Ascending aorta (tissue), 2 donors: Measurements from ENCODE around the gene CYP4A22. TPM values are rescaled to one million over a fixed set of nuclear protein-coding genes. Genes with fewer than 3 reads are reported as not detected.

Experiments used
- DNase-seq, 2 donors: peaks; one replicate each; pipeline ENCODE4 v3.0.0-alpha.2; 2019; ENCODE audit warnings: low spot score in 2 of 2
- H3K27ac ChIP-seq, 2 donors: fragments of 200-600 bp; sonication (generic); one replicate each; pipeline ENCODE4 v1.5.1; 2016 to 2017; ENCODE audit warnings: mild to moderate bottlenecking in 1 of 2
- H3K27me3 ChIP-seq: fragments of 200-600 bp; sonication (generic); one replicate; pipeline ENCODE4 v1.5.1; 2017
- H3K36me3 ChIP-seq, 2 donors: fragments of 200-600 bp; sonication (generic); one replicate each; pipeline ENCODE4 v1.5.1; 2016
- H3K4me1 ChIP-seq, 2 donors: fragments of 200-600 bp; sonication (generic); one replicate each; pipeline ENCODE4 v1.5.1; 2016 to 2017; ENCODE audit warnings: mild to moderate bottlenecking in 1 of 2
- H3K4me3 ChIP-seq, 2 donors: fragments of 200-600 bp; sonication (generic); one replicate each; pipeline ENCODE4 v1.5.1; 2016 to 2017; ENCODE audit warnings: mild to moderate bottlenecking in 1 of 2
- H3K9me3 ChIP-seq, 2 donors: fragments of 200-600 bp; sonication (generic); one replicate each; pipeline ENCODE4 v1.5.1; 2016
- intact Hi-C: fragments of 100-400 bp; cut with DNase I; formaldehyde crosslinking; loops from one replicate; pipeline ENCODE4 v1.15.1; 2023
- total RNA-seq: library from RNA; depleted of rRNA; stranded (reverse); fragments of >200 nt; gene quantifications from one replicate; pipeline ENCODE4 v1.1.0, GENCODE V29; 2016
- TF ChIP-seq, protein P1 (sequence below), 3 experiments: fragments of 200-600 bp in 2 of 3; fragments of 450-650 bp in 1 of 3; sonication (generic) in 2 of 3; IDR thresholded peaks; one replicate each; pipeline ENCODE4 v1.5.1; 2016 to 2019; ENCODE audit warnings: antibody characterized with exemption in 3 of 3, mild to moderate bottlenecking in 1 of 3, moderate library complexity in 1 of 3

CYP4A22 gene
- total RNA-seq, 1 donor from 2014 or later, result not detected

- TF ChIP-seq, protein P1, sequence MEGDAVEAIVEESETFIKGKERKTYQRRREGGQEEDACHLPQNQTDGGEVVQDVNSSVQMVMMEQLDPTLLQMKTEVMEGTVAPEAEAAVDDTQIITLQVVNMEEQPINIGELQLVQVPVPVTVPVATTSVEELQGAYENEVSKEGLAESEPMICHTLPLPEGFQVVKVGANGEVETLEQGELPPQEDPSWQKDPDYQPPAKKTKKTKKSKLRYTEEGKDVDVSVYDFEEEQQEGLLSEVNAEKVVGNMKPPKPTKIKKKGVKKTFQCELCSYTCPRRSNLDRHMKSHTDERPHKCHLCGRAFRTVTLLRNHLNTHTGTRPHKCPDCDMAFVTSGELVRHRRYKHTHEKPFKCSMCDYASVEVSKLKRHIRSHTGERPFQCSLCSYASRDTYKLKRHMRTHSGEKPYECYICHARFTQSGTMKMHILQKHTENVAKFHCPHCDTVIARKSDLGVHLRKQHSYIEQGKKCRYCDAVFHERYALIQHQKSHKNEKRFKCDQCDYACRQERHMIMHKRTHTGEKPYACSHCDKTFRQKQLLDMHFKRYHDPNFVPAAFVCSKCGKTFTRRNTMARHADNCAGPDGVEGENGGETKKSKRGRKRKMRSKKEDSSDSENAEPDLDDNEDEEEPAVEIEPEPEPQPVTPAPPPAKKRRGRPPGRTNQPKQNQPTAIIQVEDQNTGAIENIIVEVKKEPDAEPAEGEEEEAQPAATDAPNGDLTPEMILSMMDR (IDR thresholded peaks at IDR 0.05), result no peak
Measured at GRCh38 chr1:47188791-47189785, 51.8 kb downstream of the CYP4A22 start.

DNA sequence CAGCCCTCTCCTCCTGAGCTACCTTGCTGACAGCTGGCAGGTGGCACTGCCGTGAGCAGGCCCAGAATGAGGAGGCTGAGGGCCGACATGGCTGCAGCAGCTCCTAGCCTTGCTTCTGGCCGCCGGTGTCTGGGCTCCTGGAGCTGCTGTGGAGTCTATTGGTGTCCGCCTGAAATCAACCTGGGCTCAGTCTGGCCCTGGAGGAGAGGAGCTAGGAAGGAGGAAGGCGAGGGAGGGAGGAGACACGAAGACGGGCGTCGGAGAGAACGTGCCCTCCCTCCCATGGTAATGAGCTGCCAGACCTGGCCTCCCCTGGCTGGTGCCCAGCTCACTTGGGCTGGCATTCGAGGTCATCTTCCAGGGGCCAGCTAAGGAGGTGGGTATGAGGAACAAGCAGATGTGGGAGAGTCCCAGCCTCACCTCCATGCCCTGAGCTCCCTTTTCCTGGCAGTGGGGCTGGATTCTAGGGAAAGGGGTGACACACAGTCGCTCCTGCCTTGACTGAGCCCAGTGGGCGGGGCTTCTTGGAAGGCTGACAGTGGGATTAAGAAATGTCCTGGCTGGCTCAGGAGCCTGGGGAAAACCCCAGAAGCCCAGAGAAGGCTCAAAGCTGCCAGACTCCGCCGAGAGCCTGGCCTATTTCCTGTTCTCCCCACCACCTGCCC is 52.7 kb downstream of the CYP4A22 start, which contains the start of gene PDZK1IP1:
PDZK1IP1 (minus strand) TSS at position 193 of the 665 bp plus-strand sequence; CDS start at position 89, 104 bp downstream.
- intact Hi-C loops, result loop anchor here (1.0 to 5.0 kb wide), 8 partner anchors 11 to 537 kb away; partner anchors contain the start of genes CMPK1, CYP4X1, FOXD2 and STIL
- DNase-seq, result peak; percentile 85 to 96
- H3K4me3 ChIP-seq, result peak within 1 kb of the TSS; percentile 8

More at GRCh38 chr1:47188791-47189785, 51.8 kb downstream of the CYP4A22 start:
- H3K36me3 ChIP-seq, result no peaks in the 10 kb centered on the region
- H3K4me1 ChIP-seq, result peaks cover 7 to 28% of the 10 kb centered on the region in 2 donors
- H3K9me3 ChIP-seq, result no peaks in the 10 kb centered on the region
- no peak overlapping the region for H3K4me3 ChIP-seq
- H3K27me3 ChIP-seq, result no peaks in the 10 kb centered on the region
- peak overlapping the region; percentile 83 to 92 for H3K27ac ChIP-seq
- peak in 1 of 2 donors; percentile 48 for DNase-seq
- intact Hi-C loops, result no loop called here

GRCh38 chr1:47190509-47190855 is 53.2 kb downstream of the CYP4A22 start:
- Histone ChIP-seq H3K4me1 (peaks cover 7 to 28% of the 10 kb centered on the region in 2 donors), H3K9me3 (no peaks in the 10 kb centered on the region), H3K4me3 (peak overlapping the region; percentile 7 to 8), H3K27ac (peak overlapping the region; percentile 83 to 92), H3K27me3 (no peaks in the 10 kb centered on the region), H3K36me3 (no peaks in the 10 kb centered on the region)
- intact Hi-C loops, result loop anchor here (1.0 to 5.0 kb wide), 8 partner anchors 11 to 537 kb away; partner anchors contain the start of genes CMPK1, CYP4X1, FOXD2 and STIL
- TF ChIP-seq, protein P1 (IDR thresholded peaks at IDR 0.05), result no peak
- DNase-seq, result no peak

More for the DNA sequence above, 52.7 kb downstream of the CYP4A22 start, which contains the start of gene PDZK1IP1:
- Histone ChIP-seq H3K36me3 (no peaks in the 10 kb centered on the region), H3K27me3 (no peaks in the 10 kb centered on the region), H3K27ac (peak within 1 kb of the TSS; percentile 83 to 92), H3K4me1 (peaks cover 7 to 28% of the 10 kb centered on the region in 2 donors), H3K9me3 (no peaks in the 10 kb centered on the region)
- TF ChIP-seq, protein P1 (IDR thresholded peaks at IDR 0.05), result no peak

GRCh38 chr1:47190857-47191256 is 53.6 kb downstream of the CYP4A22 start:
- intact Hi-C loops, result loop anchor here (1.0 to 5.0 kb wide), 8 partner anchors 12 to 536 kb away; partner anchors contain the start of genes CMPK1, CYP4X1, FOXD2 and STIL
- Histone ChIP-seq H3K27me3 (no peaks in the 10 kb centered on the region), H3K9me3 (no peaks in the 10 kb centered on the region), H3K36me3 (no peaks in the 10 kb centered on the region), H3K27ac (peak overlapping the region; percentile 83 to 92), H3K4me3 (peak overlapping the region in 1 of 2 donors; percentile 8), H3K4me1 (peaks cover 7 to 28% of the 10 kb centered on the region in 2 donors)
- peak in 1 of 2 donors; percentile 58 for DNase-seq
- TF ChIP-seq, protein P1 (IDR thresholded peaks at IDR 0.05), result no peak

DNA sequence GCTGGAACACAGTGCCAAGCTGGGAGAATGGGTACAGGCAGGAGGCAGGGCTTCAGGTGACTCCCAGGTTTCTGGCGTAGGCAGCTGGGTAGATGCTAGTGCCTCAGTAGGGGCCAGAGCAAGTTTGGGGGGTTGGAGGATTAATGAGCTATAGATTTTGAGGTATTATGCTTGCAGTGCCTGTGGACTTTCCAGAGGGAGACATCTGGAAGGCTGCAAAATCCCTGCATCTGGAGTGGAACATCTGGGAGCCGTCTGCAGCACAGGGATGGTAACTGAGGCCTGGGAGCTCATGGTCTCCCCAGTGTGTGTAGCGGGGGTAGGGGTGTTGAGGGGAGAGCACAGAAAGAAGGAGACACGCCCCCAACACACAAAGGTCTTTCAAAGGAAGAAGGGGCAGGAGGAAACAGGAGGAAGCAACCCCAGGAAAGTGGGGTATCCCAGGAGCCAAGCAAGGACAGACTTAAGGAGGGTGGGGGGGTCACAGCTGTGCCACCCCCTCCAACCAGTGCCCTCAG is 54.8 kb downstream of the CYP4A22 start:
- DNase-seq, result peak in 1 of 2 donors; percentile 37
- intact Hi-C loops, result loop anchor here (5.0 kb wide), 5 partner anchors 140 to 535 kb away; partner anchors contain the start of genes CMPK1, CYP4X1 and FOXD2
- no peak overlapping the region for H3K4me3 ChIP-seq
- H3K9me3 ChIP-seq, result no peaks in the 10 kb centered on the region
- H3K36me3 ChIP-seq, result no peaks in the 10 kb centered on the region
- no peaks in the 10 kb centered on the region for H3K27me3 ChIP-seq
- H3K27ac ChIP-seq, result no peak overlapping the region
- TF ChIP-seq, protein P1 (IDR thresholded peaks at IDR 0.05), result no peak
- peaks cover 7 to 28% of the 10 kb centered on the region in 2 donors for H3K4me1 ChIP-seq
